NCI-H524 (cell line): ENCODE results near the gene CD8B2.
"Not testable (repeated sequence)": the region's sequence is repeated elsewhere in the genome, so short reads cannot be mapped to it uniquely, and the experiment has no call there.

ENCODE experiments used
- DNase-seq, 2 experiments: peaks; one replicate each; lab custom pipeline; 2025; lab: John Stamatoyannopoulos, UW

The CD8B2 gene

GRCh38 chr2:106486551-106487385 lies at the start of gene CD8B2:
Gene CD8B2, plus strand, starts transcription at chr2:106487364. Its CDS starts 63 bp downstream, at chr2:106487427.
- not testable (repeated sequence) for DNase-seq

GRCh38 chr2:106461882-106462281 lies 25.3 kb upstream of the CD8B2 start:
- DNase-seq = peak in 1 of 2 experiments; percentile 14

- DNase-seq = not testable (repeated sequence)
Observed at GRCh38 chr2:106467516-106467915, 19.6 kb upstream of the CD8B2 start.

GRCh38 chr2:106468107-106468506 lies 19.1 kb upstream of the CD8B2 start, which contains the start of gene RGPD3:
Gene RGPD3, minus strand, starts transcription at chr2:106468413. Its CDS starts 125 bp downstream, at chr2:106468288.
- not testable (repeated sequence) for DNase-seq

- DNase-seq = not testable (repeated sequence)
Observed at GRCh38 chr2:106470658-106471057, 16.5 kb upstream of the CD8B2 start.

GRCh38 chr2:106477647-106478046 lies 9.5 kb upstream of the CD8B2 start:
- not testable (repeated sequence) for DNase-seq

- DNase-seq = not testable (repeated sequence)
Observed at GRCh38 chr2:106479563-106479962, 7.6 kb upstream of the CD8B2 start.

GRCh38 chr2:106487386-106488191 lies 425 bp downstream of the CD8B2 start:
- not testable (repeated sequence) for DNase-seq

GRCh38 chr2:106489701-106490100 lies 2.5 kb downstream of the CD8B2 start:
- not testable (repeated sequence) for DNase-seq

- DNase-seq = peak in 1 of 2 experiments; percentile 37
Observed at GRCh38 chr2:106492399-106492798, 5.2 kb downstream of the CD8B2 start.

- not testable (repeated sequence) for DNase-seq
Observed at GRCh38 chr2:106492913-106493312, 5.7 kb downstream of the CD8B2 start.

GRCh38 chr2:106498549-106498948 lies 11.4 kb downstream of the CD8B2 start:
- not testable (repeated sequence) for DNase-seq

GRCh38 chr2:106500350-106500749 lies 13.2 kb downstream of the CD8B2 start:
- not testable (repeated sequence) for DNase-seq

- DNase-seq = not testable (repeated sequence)
Observed at GRCh38 chr2:106502351-106502750, 15.2 kb downstream of the CD8B2 start.

GRCh38 chr2:106504192-106504591 lies 17.0 kb downstream of the CD8B2 start:
- not testable (repeated sequence) for DNase-seq

GRCh38 chr2:106504787-106505186 lies 17.6 kb downstream of the CD8B2 start:
- not testable (repeated sequence) for DNase-seq

GRCh38 chr2:106506002-106506687 lies 19.0 kb downstream of the CD8B2 start:
- not testable (repeated sequence) for DNase-seq

- not testable (repeated sequence) for DNase-seq
Observed at GRCh38 chr2:106508660-106509373, 21.7 kb downstream of the CD8B2 start.

- not testable (repeated sequence) for DNase-seq
Observed at GRCh38 chr2:106509374-106509770, 22.2 kb downstream of the CD8B2 start.

- DNase-seq = not testable (repeated sequence)
Observed at GRCh38 chr2:106510791-106511190, 23.6 kb downstream of the CD8B2 start.

- DNase-seq = not testable (repeated sequence)
Observed at GRCh38 chr2:106511476-106511901, 24.3 kb downstream of the CD8B2 start.
